MG63 (cell line): ENCODE measurements around the gene NASP. TPM values are rescaled to one million over a fixed set of nuclear protein-coding genes. Genes with fewer than 3 reads are reported as not detected.

Source experiments
- DNase-seq: peaks from one replicate; pipeline ENCODE4 v3.0.0-alpha.2; 2020
- H3K27me3 ChIP-seq: fragments of 250-450 bp; sonication (Bioruptor Pico); 2 replicates; pipeline ENCODE4 v1.5.1; 2020; ENCODE audit warnings: mild to moderate bottlenecking, moderate library complexity
- H3K36me3 ChIP-seq: fragments of 250-450 bp; sonication (Bioruptor Pico); 2 replicates; pipeline ENCODE4 v1.5.1; 2020; ENCODE audit warnings: mild to moderate bottlenecking, moderate library complexity
- H3K4me3 ChIP-seq: fragments of 250-450 bp; sonication (Bioruptor Pico); 2 replicates; pipeline ENCODE4 v1.5.1; 2020; ENCODE audit warnings: mild to moderate bottlenecking, moderate library complexity
- H3K9me3 ChIP-seq: fragments of 250-450 bp; sonication (Bioruptor Pico); 2 replicates; pipeline ENCODE4 v1.5.1; 2020; ENCODE audit warnings: mild to moderate bottlenecking, moderate library complexity
- total RNA-seq: library from RNA; depleted of rRNA; stranded (reverse); fragments of >200 nt; shearing (Covaris generic); gene quantifications from 2 replicates; pipeline ENCODE4 v1.2.3, GENCODE V29; 2014; ENCODE audit warnings: low replicate concordance; rRNA removed

NASP gene
- total RNA-seq: 32.2 and 50.9 TPM in 2 replicates

- peak; percentile 78 for DNase-seq
- H3K9me3 ChIP-seq: no peaks in the 10 kb centered on the region
- no peaks in the 10 kb centered on the region for H3K27me3 ChIP-seq
- peak within 1 kb of the TSS; percentile 98 for H3K4me3 ChIP-seq
- H3K36me3 ChIP-seq: peaks cover 6% of the 10 kb centered on the region
Observed at GRCh38 chr1:45583666-45584350, at the start of gene NASP. Gene NASP, plus strand, starts transcription at chr1:45584041. Its CDS starts 106 bp downstream, at chr1:45584147.

- Histone ChIP-seq H3K4me3 (no peak overlapping the region), H3K36me3 (no peaks in the 10 kb centered on the region), H3K27me3 (no peaks in the 10 kb centered on the region), H3K9me3 (no peaks in the 10 kb centered on the region)
- DNase-seq: no peak
Observed at GRCh38 chr1:45535988-45536766, 47.7 kb upstream of the NASP start.

- Histone ChIP-seq H3K36me3 (no peaks in the 10 kb centered on the region), H3K4me3 (no peak overlapping the region), H3K27me3 (no peaks in the 10 kb centered on the region), H3K9me3 (no peaks in the 10 kb centered on the region)
- DNase-seq: no peak
Observed at GRCh38 chr1:45536886-45537285, 47.0 kb upstream of the NASP start.

- no peaks in the 10 kb centered on the region for H3K9me3 ChIP-seq
- no peak overlapping the region for H3K4me3 ChIP-seq
- no peaks in the 10 kb centered on the region for H3K36me3 ChIP-seq
- no peak for DNase-seq
- no peaks in the 10 kb centered on the region for H3K27me3 ChIP-seq
Observed at GRCh38 chr1:45541193-45541592, 42.6 kb upstream of the NASP start.

GRCh38 chr1:45542591-45542990, 41.2 kb upstream of the NASP start:
- H3K36me3 ChIP-seq: no peaks in the 10 kb centered on the region
- DNase-seq: no peak
- no peaks in the 10 kb centered on the region for H3K27me3 ChIP-seq
- H3K9me3 ChIP-seq: no peaks in the 10 kb centered on the region
- H3K4me3 ChIP-seq: no peak overlapping the region

GRCh38 chr1:45543581-45544417, 40.0 kb upstream of the NASP start:
- H3K36me3 ChIP-seq: no peaks in the 10 kb centered on the region
- H3K9me3 ChIP-seq: no peaks in the 10 kb centered on the region
- no peaks in the 10 kb centered on the region for H3K27me3 ChIP-seq
- H3K4me3 ChIP-seq: no peak overlapping the region
- no peak for DNase-seq

- no peak for DNase-seq
- H3K4me3 ChIP-seq: no peak overlapping the region
- H3K36me3 ChIP-seq: no peaks in the 10 kb centered on the region
- no peaks in the 10 kb centered on the region for H3K9me3 ChIP-seq
- H3K27me3 ChIP-seq: no peaks in the 10 kb centered on the region
Observed at GRCh38 chr1:45544530-45544929, 39.3 kb upstream of the NASP start.

- no peaks in the 10 kb centered on the region for H3K9me3 ChIP-seq
- DNase-seq: no peak
Observed at GRCh38 chr1:45545019-45545493, 38.8 kb upstream of the NASP start.

GRCh38 chr1:45545553-45546310, 38.1 kb upstream of the NASP start:
- Histone ChIP-seq H3K36me3 (no peaks in the 10 kb centered on the region), H3K9me3 (no peaks in the 10 kb centered on the region), H3K27me3 (no peaks in the 10 kb centered on the region), H3K4me3 (no peak overlapping the region)
- no peak for DNase-seq

More at GRCh38 chr1:45545019-45545493, 38.8 kb upstream of the NASP start:
- no peaks in the 10 kb centered on the region for H3K27me3 ChIP-seq
- no peak overlapping the region for H3K4me3 ChIP-seq
- H3K36me3 ChIP-seq: no peaks in the 10 kb centered on the region

GRCh38 chr1:45550401-45551351, 33.2 kb upstream of the NASP start, which contains the start of gene AKR1A1:
Gene AKR1A1, plus strand, starts transcription at chr1:45550826. Its CDS starts 10,969 bp downstream, at chr1:45561795.
- Histone ChIP-seq H3K36me3 (peaks cover 17% of the 10 kb centered on the region), H3K27me3 (no peaks in the 10 kb centered on the region), H3K4me3 (peak within 1 kb of the TSS; percentile 63), H3K9me3 (no peaks in the 10 kb centered on the region)
- DNase-seq: peak; percentile 90

GRCh38 chr1:45551684-45552083, 32.2 kb upstream of the NASP start:
- DNase-seq: no peak
- Histone ChIP-seq H3K36me3 (peaks cover 24% of the 10 kb centered on the region), H3K4me3 (peak overlapping the region; percentile 63), H3K27me3 (no peaks in the 10 kb centered on the region), H3K9me3 (no peaks in the 10 kb centered on the region)

GRCh38 chr1:45552331-45552730, 31.5 kb upstream of the NASP start:
- H3K36me3 ChIP-seq: peaks cover 26% of the 10 kb centered on the region
- H3K9me3 ChIP-seq: no peaks in the 10 kb centered on the region
- no peaks in the 10 kb centered on the region for H3K27me3 ChIP-seq
- no peak for DNase-seq
- H3K4me3 ChIP-seq: no peak overlapping the region

- DNase-seq: no peak
- H3K27me3 ChIP-seq: no peaks in the 10 kb centered on the region
- H3K36me3 ChIP-seq: peaks cover 33% of the 10 kb centered on the region
- no peak overlapping the region for H3K4me3 ChIP-seq
- H3K9me3 ChIP-seq: no peaks in the 10 kb centered on the region
Observed at GRCh38 chr1:45554198-45554597, 29.6 kb upstream of the NASP start.

GRCh38 chr1:45557422-45557944, 26.4 kb upstream of the NASP start:
- Histone ChIP-seq H3K27me3 (no peaks in the 10 kb centered on the region), H3K4me3 (no peak overlapping the region), H3K36me3 (peaks cover 38% of the 10 kb centered on the region), H3K9me3 (no peaks in the 10 kb centered on the region)
- no peak for DNase-seq

- H3K27me3 ChIP-seq: no peaks in the 10 kb centered on the region
- no peak overlapping the region for H3K4me3 ChIP-seq
- H3K36me3 ChIP-seq: peaks cover 38% of the 10 kb centered on the region
- no peak for DNase-seq
- no peaks in the 10 kb centered on the region for H3K9me3 ChIP-seq
Observed at GRCh38 chr1:45563843-45564242, 20.0 kb upstream of the NASP start.
